Mesenchymal stem cell (in vitro differentiated cells and primary cell): ENCODE data around the gene OR8S1.
"Not testable (repeated sequence)": the region's sequence is repeated elsewhere in the genome, so short reads cannot be mapped to it uniquely, and the experiment has no call there.

ENCODE experiments used
- DNase-seq: peaks from one replicate; pipeline ENCODE4 v3.0.0-alpha.2; 2013
- H2AFZ ChIP-seq: one replicate; pipeline ENCODE4 v1.6.1; 2013; ENCODE audit warnings: low read depth, mild to moderate bottlenecking, control low read depth, inconsistent platforms, low read length, moderate library complexity
- H2AK5ac ChIP-seq: 2 replicates; pipeline ENCODE4 v1.6.1; 2013; ENCODE audit warnings: low read length, moderate library complexity, mild to moderate bottlenecking, inconsistent platforms; ENCODE audit not compliant: severe bottlenecking
- H2BK120ac ChIP-seq: one replicate; pipeline ENCODE4 v1.6.1; 2013; ENCODE audit warnings: low read depth, mild to moderate bottlenecking, inconsistent platforms, low read length, moderate library complexity
- H2BK12ac ChIP-seq, 2 experiments: one replicate each; pipeline ENCODE4 v1.6.1; 2013; ENCODE audit warnings: inconsistent platforms in 2 of 2, low read length in 2 of 2, mild to moderate bottlenecking in 2 of 2, moderate library complexity in 2 of 2, control low read depth in 1 of 2
- H2BK15ac ChIP-seq: one replicate; pipeline ENCODE4 v1.6.1; 2013; ENCODE audit warnings: mild to moderate bottlenecking, low read depth, inconsistent platforms; ENCODE audit not compliant: poor library complexity, severe bottlenecking
- H2BK5ac ChIP-seq: 2 replicates; pipeline ENCODE4 v1.6.1; 2013; ENCODE audit warnings: low read depth, mild to moderate bottlenecking, low read length, control low read depth, inconsistent platforms; ENCODE audit not compliant: poor library complexity, severe bottlenecking
- H3K14ac ChIP-seq, 2 experiments: one replicate each; pipeline ENCODE4 v1.6.1; 2013; ENCODE audit warnings: inconsistent platforms in 2 of 2, low read length in 2 of 2, control low read depth in 1 of 2, mild to moderate bottlenecking in 1 of 2, moderate library complexity in 1 of 2
- H3K18ac ChIP-seq, 2 experiments: one replicate each; pipeline ENCODE4 v1.6.1; 2013; ENCODE audit warnings: inconsistent platforms in 2 of 2, low read length in 2 of 2, control low read depth in 1 of 2, low read depth in 1 of 2, mild to moderate bottlenecking in 1 of 2
- H3K23ac ChIP-seq, 2 experiments: one replicate each; pipeline ENCODE4 v1.6.1; 2013; ENCODE audit warnings: inconsistent platforms in 2 of 2, low read length in 2 of 2, mild to moderate bottlenecking in 2 of 2, moderate library complexity in 2 of 2, control low read depth in 1 of 2
- H3K27ac ChIP-seq: 2 replicates; pipeline ENCODE4 v1.5.1; 2013; ENCODE audit warnings: mild to moderate bottlenecking, moderate library complexity, low read length, control low read depth, inconsistent platforms; ENCODE audit not compliant: poor library complexity, severe bottlenecking
- H3K27me3 ChIP-seq, 2 experiments: 2 replicates each; pipeline versions ENCODE4 v1.6.1 to v1.7.0; 2013; ENCODE audit warnings: low read length in 2 of 2, mild to moderate bottlenecking in 2 of 2, moderate library complexity in 2 of 2, control low read depth in 1 of 2, inconsistent platforms in 1 of 2; ENCODE audit not compliant: control insufficient read depth in 1 of 2, insufficient read depth in 1 of 2
- H3K36me3 ChIP-seq, 2 experiments: 2 replicates each; pipeline versions ENCODE4 v1.6.1 to v1.7.0; 2013; ENCODE audit warnings: low read length in 2 of 2, control low read depth in 1 of 2, inconsistent platforms in 1 of 2, low read depth in 1 of 2, mild to moderate bottlenecking in 1 of 2; ENCODE audit not compliant: insufficient read depth in 2 of 2, control insufficient read depth in 1 of 2
- H3K4ac ChIP-seq, 2 experiments: one replicate each; pipeline ENCODE4 v1.6.1; 2013; ENCODE audit warnings: inconsistent platforms in 2 of 2, low read length in 2 of 2, mild to moderate bottlenecking in 2 of 2, moderate library complexity in 2 of 2, control low read depth in 1 of 2, low read depth in 1 of 2
- H3K4me1 ChIP-seq: 2 replicates; pipeline ENCODE4 v1.6.1; 2013; ENCODE audit warnings: low read depth, low read length, control low read depth; ENCODE audit not compliant: control insufficient read depth, insufficient read depth
- H3K4me2 ChIP-seq: 2 replicates; pipeline ENCODE4 v1.6.1; 2013; ENCODE audit warnings: low read length, mild to moderate bottlenecking, inconsistent platforms; ENCODE audit not compliant: poor library complexity, severe bottlenecking
- H3K4me3 ChIP-seq, 2 experiments: 2 replicates each; pipeline versions ENCODE4 v1.5.1 to v1.7.0; 2013; ENCODE audit warnings: low read length in 2 of 2, mild to moderate bottlenecking in 2 of 2, control low read depth in 1 of 2, low read depth in 1 of 2; ENCODE audit not compliant: insufficient read depth in 1 of 2
- H3K79me1 ChIP-seq: replicated peaks from 2 replicates; pipeline ENCODE4 v1.6.1; 2013; ENCODE audit warnings: mild to moderate bottlenecking, control low read depth, low read length, inconsistent platforms; ENCODE audit not compliant: poor library complexity, severe bottlenecking
- H3K9ac ChIP-seq: 2 replicates; pipeline ENCODE4 v1.7.0; 2013; ENCODE audit warnings: mild to moderate bottlenecking, low read length, moderate library complexity
- H3K9me3 ChIP-seq: 2 replicates; pipeline ENCODE4 v1.7.0; 2013; ENCODE audit warnings: mild to moderate bottlenecking, low read length; ENCODE audit not compliant: control insufficient read depth
- H4K8ac ChIP-seq: one replicate; pipeline ENCODE4 v1.6.1; 2013; ENCODE audit warnings: inconsistent platforms, mild to moderate bottlenecking, low read length, moderate library complexity
- H4K91ac ChIP-seq: one replicate; pipeline ENCODE4 v1.6.1; 2013; ENCODE audit warnings: mild to moderate bottlenecking, low read length, inconsistent platforms
- WGBS: methylation state at CpG from one replicate; pipeline ENCODE4 v1.1.7; 2013; ENCODE audit warnings: mixed read lengths; 5-methylcytosine and 5-hydroxymethylcytosine counted together

The OR8S1 gene

GRCh38 chr12:48536602-48537001, 11.2 kb downstream of the OR8S1 start:
- Histone ChIP-seq H2AFZ (no peak overlapping the region), H4K91ac (no peak overlapping the region), H2BK5ac (no peak overlapping the region), H3K18ac (no peak overlapping the region), H2BK120ac (no peak overlapping the region), H3K36me3 (no peaks in the 10 kb centered on the region), H3K27ac (no peak overlapping the region), H3K4ac (no peak overlapping the region), H2BK15ac (no peak overlapping the region), H3K9me3 (peaks cover 3% of the 10 kb centered on the region), H3K14ac (no peak overlapping the region), H2BK12ac (no peak overlapping the region), H3K4me3 (no peak overlapping the region), H4K8ac (no peak overlapping the region), H3K23ac (no peak overlapping the region), H3K27me3 (peaks cover 1 to 9% of the 10 kb centered on the region in 2 experiments), H3K4me1 (no peaks in the 10 kb centered on the region), H3K9ac (no peak overlapping the region), H3K4me2 (no peak overlapping the region), H2AK5ac (no peak overlapping the region), H3K79me1 (no peaks in the 10 kb centered on the region)
- WGBS = 14% methylated on average over 1 of the region's 1 CpG
- no peak for DNase-seq

- Histone ChIP-seq H2AK5ac (no peak overlapping the region), H2AFZ (no peak overlapping the region), H3K4me1 (no peaks in the 10 kb centered on the region), H2BK120ac (no peak overlapping the region), H4K8ac (no peak overlapping the region), H3K79me1 (no peaks in the 10 kb centered on the region), H3K23ac (no peak overlapping the region), H2BK12ac (no peak overlapping the region), H2BK5ac (no peak overlapping the region), H3K4me3 (no peak overlapping the region), H4K91ac (no peak overlapping the region), H3K9ac (no peak overlapping the region), H3K27ac (no peak overlapping the region), H3K9me3 (no peaks in the 10 kb centered on the region), H3K4me2 (no peak overlapping the region), H3K36me3 (no peaks in the 10 kb centered on the region), H3K27me3 (peaks cover 12 to 31% of the 10 kb centered on the region in 2 experiments), H3K4ac (no peak overlapping the region), H3K18ac (no peak overlapping the region), H3K14ac (no peak overlapping the region), H2BK15ac (no peak overlapping the region)
- peak; percentile 19 for DNase-seq
- 52% methylated on average over 8 of the region's 8 CpGs for WGBS
These were observed 17.0 kb downstream of the OR8S1 start for GRCh38 chr12:48542300-48542928.

GRCh38 chr12:48545833-48546469, 20.5 kb downstream of the OR8S1 start:
- no peak for DNase-seq
- H2BK15ac ChIP-seq = no peak overlapping the region
- H3K4ac ChIP-seq = no peak overlapping the region
- H2BK120ac ChIP-seq = no peak overlapping the region
- H2BK12ac ChIP-seq = no peak overlapping the region
- no peaks in the 10 kb centered on the region for H3K4me1 ChIP-seq
- H3K27ac ChIP-seq = no peak overlapping the region
- H3K4me2 ChIP-seq = no peak overlapping the region
- no peak overlapping the region for H3K14ac ChIP-seq
- H4K8ac ChIP-seq = no peak overlapping the region
- H3K23ac ChIP-seq = no peak overlapping the region
- H2AK5ac ChIP-seq = no peak overlapping the region
- no peak overlapping the region for H2AFZ ChIP-seq
- no peak overlapping the region for H2BK5ac ChIP-seq
- no peaks in the 10 kb centered on the region for H3K36me3 ChIP-seq
- WGBS = 89% methylated on average over 2 of the region's 4 CpGs
- no peak overlapping the region for H3K4me3 ChIP-seq
- H3K18ac ChIP-seq = no peak overlapping the region
- H3K27me3 ChIP-seq = peaks cover 12 to 25% of the 10 kb centered on the region in 2 experiments
- no peak overlapping the region for H4K91ac ChIP-seq
- H3K9me3 ChIP-seq = no peaks in the 10 kb centered on the region
- H3K79me1 ChIP-seq = no peaks in the 10 kb centered on the region
- no peak overlapping the region for H3K9ac ChIP-seq

GRCh38 chr12:48547012-48547411, 21.6 kb downstream of the OR8S1 start:
- H3K27me3 ChIP-seq = peaks cover 6 to 20% of the 10 kb centered on the region in 2 experiments
- not testable (repeated sequence) for H2BK120ac ChIP-seq, H4K8ac ChIP-seq, H3K4me3 ChIP-seq, H2AFZ ChIP-seq, DNase-seq, H3K27ac ChIP-seq, H3K18ac ChIP-seq, H3K9ac ChIP-seq, H2BK5ac ChIP-seq, H2AK5ac ChIP-seq, H3K14ac ChIP-seq, H3K36me3 ChIP-seq, H3K9me3 ChIP-seq, H3K4ac ChIP-seq, H3K79me1 ChIP-seq, H2BK15ac ChIP-seq, H3K23ac ChIP-seq, H3K4me1 ChIP-seq, H2BK12ac ChIP-seq, H4K91ac ChIP-seq, H3K4me2 ChIP-seq
- WGBS = no CpG with 5 or more reads among the region's 3 CpGs
